ENCODE measurements around the gene TMEM212. TPM values are rescaled to one million over a fixed set of nuclear protein-coding genes. Genes with fewer than 3 reads are reported as not detected.

The TMEM212 gene
- total RNA-seq, 1 experiment from 2014 or later, result not detected

GRCh38 chr3:171847133-171847532 is 4.0 kb downstream of the TMEM212 start:
- Histone ChIP-seq H4K20me1 (ENCODE audit: control insufficient read depth, insufficient read depth, insufficient read length) (no peaks in the 10 kb centered on the region), H3K4me2 (ENCODE audit: insufficient read depth, insufficient read length, low read length) (no peak overlapping the region), H3K27me3 (ENCODE audit: insufficient read depth, low read length) (no peaks in the 10 kb centered on the region), H4K91ac (ENCODE audit: insufficient read length, low read depth, low read length) (no peak overlapping the region), H2BK120ac (ENCODE audit: low read depth, low read length, poor library complexity, severe bottlenecking) (no peak overlapping the region), H2BK5ac (ENCODE audit: insufficient read length, low read length) (no peak overlapping the region), H4K5ac (ENCODE audit: insufficient read length, low read depth, low read length) (no peak overlapping the region), H2BK20ac (ENCODE audit: low read depth, low read length, poor library complexity, severe bottlenecking) (no peak overlapping the region), H3K14ac (ENCODE audit: insufficient read depth, low read length) (no peak overlapping the region), H3K9ac (ENCODE audit: extremely low read depth, insufficient read length, low read length) (no peak overlapping the region), H3K56ac (ENCODE audit: insufficient read length, low read depth, low read length) (no peak overlapping the region), H3K23me2 (ENCODE audit: insufficient read length, low read depth, low read length, poor library complexity, severe bottlenecking) (no peaks in the 10 kb centered on the region), H3K79me1 (ENCODE audit: insufficient read depth, low read depth, low read length, poor library complexity, severe bottlenecking) (no peaks in the 10 kb centered on the region), H3K27ac (ENCODE audit: insufficient read length, low read depth, low read length) (no peak overlapping the region), H3K9me3 (ENCODE audit: control insufficient read depth, low read depth, low read length) (no peaks in the 10 kb centered on the region), H2BK12ac (ENCODE audit: insufficient read length, low read depth, low read length) (no peak overlapping the region), H4K8ac (replicated peaks; ENCODE audit: insufficient read length, low read depth, low read length) (no peak overlapping the region), H3K4ac (ENCODE audit: low read depth, low read length) (no peak overlapping the region), H3K23ac (ENCODE audit: insufficient read length, low read depth, low read length) (no peak overlapping the region), H3K18ac (ENCODE audit: insufficient read length, low read depth, low read length) (no peak overlapping the region), H2AK5ac (ENCODE audit: insufficient read length, low read length) (no peak overlapping the region), H3K4me1 (ENCODE audit: insufficient read depth, low read length) (no peaks in the 10 kb centered on the region), H3K79me2 (ENCODE audit: insufficient read depth, low read length) (no peaks in the 10 kb centered on the region), H2BK15ac (ENCODE audit: low read depth, low read length) (no peak overlapping the region), H3T11ph (ENCODE audit: low read length) (no peak overlapping the region), H2AFZ (ENCODE audit: low read length) (no peak overlapping the region)
- Mint-ChIP-seq H3K9me3 (no peaks in the 10 kb centered on the region; a peak in 2 of 5 replicates), H3K27ac (no peak overlapping the region), H3K36me3 (ENCODE audit: insufficient read depth in 1 of 3, low read depth in 3 of 3) (no peaks in the 10 kb centered on the region; a peak in 1 of 7 replicates), H3K27me3 (ENCODE audit: low read depth) (0 out of 2 replicates have a peak, but pooled peaks cover 1% of the 10 kb centered on the region), H3K4me1 (peaks cover 11 to 16% of the 10 kb centered on the region in 2 experiments; a peak in 3 of 4 replicates), H3K4me3 (no peak overlapping the region)
- WGBS (ENCODE audit: extremely low coverage, insufficient read length, low lambda C conversion rate), result no CpG with 5 or more reads among the region's 6 CpGs
- no peak for TF ChIP-seq CTCF (conservative IDR thresholded peaks at IDR 0.05)
- no peak for DNase-seq

Data from H9 (cell line).